Lower lobe of right lung (tissue), 2 donors: Measurements from ENCODE around the gene LIN28A. TPM values are rescaled to one million over a fixed set of nuclear protein-coding genes. Genes with fewer than 3 reads are reported as not detected.
A peak's percentile ranks its signal among the peaks of the same experiment; 100 is the strongest.

Experiments used
- ATAC-seq, 2 donors: fragments of 200-7000 bp; cut with Tn5 transposase; one replicate each; pipeline ENCODE4 v1.9.1; 2020 to 2022; ENCODE audit warnings: mild to moderate bottlenecking in 2 of 2, moderate library complexity in 2 of 2
- DNase-seq: peaks from one replicate; pipeline ENCODE4 v3.0.0-alpha.2; 2020
- H3K27ac ChIP-seq: fragments of 200-600 bp; one replicate; pipeline ENCODE4 v1.8.0; 2022
- H3K27me3 ChIP-seq: fragments of 200-600 bp; one replicate; pipeline ENCODE4 v1.8.0; 2022; ENCODE audit warnings: low read depth
- H3K36me3 ChIP-seq: fragments of 200-600 bp; one replicate; pipeline ENCODE4 v1.8.0; 2022; ENCODE audit warnings: mild to moderate bottlenecking
- H3K4me1 ChIP-seq: fragments of 200-600 bp; one replicate; pipeline ENCODE4 v1.8.0; 2022
- H3K4me3 ChIP-seq: fragments of 200-600 bp; one replicate; pipeline ENCODE4 v1.8.0; 2022; ENCODE audit warnings: mild to moderate bottlenecking
- H3K9me3 ChIP-seq: fragments of 200-600 bp; one replicate; pipeline ENCODE4 v1.8.0; 2022
- intact Hi-C: fragments of 100-400 bp; cut with DNase I; formaldehyde crosslinking; loops from one replicate; pipeline ENCODE4 v1.11.0; 2022
- total RNA-seq: library from RNA; stranded (reverse); fragmentation: NEBNext Ultra II Directional; extraction: Animal tissue kit (Norgen Biotek cat#: 25700); gene quantifications from one replicate; pipeline ENCODE4 v1.2.1, GENCODE V29; 2021
- TF ChIP-seq, protein P1 (sequence below): fragments of 200-600 bp; IDR thresholded peaks from one replicate; pipeline ENCODE4 v1.8.0; 2022; ENCODE audit warnings: antibody characterized with exemption, mild to moderate bottlenecking
- donor health status: DM: no; HTN: yes; CAD: no; lungs with severe emphysema.

LIN28A gene
- total RNA-seq, 1 donor from 2014 or later: not detected

DNA sequence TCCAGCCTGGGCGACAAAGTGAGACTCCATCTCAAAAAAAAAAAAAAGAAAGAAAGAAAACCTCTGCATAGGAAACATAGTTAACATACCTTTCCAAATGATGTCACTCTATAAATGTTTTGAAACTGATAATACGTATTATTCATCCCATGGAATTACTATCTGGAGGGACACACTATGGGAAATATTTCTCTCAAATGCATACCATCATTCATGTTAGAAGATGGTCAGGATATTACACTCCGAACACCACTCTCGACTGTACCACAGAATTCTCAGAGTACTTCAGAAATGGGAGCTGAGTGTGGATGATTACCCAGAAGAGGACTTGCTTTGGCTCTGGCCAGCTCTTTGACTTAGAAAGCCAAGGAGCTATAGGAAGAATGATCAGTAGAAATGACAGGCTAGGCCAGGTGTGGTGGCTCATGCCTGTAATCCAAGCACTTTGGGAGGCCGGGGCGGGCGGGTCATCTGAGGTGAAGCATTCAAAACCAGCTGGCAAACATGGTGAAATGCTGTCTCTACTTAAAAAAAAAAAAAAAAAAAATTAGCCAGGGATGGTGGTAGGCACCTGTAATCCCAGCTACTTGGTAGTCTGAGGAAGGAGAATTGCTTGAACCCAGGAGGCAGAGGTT is 5.2 kb upstream of the LIN28A start:
- Histone ChIP-seq H3K27ac (no peak overlapping the region), H3K27me3 (peaks cover 15% of the 10 kb centered on the region), H3K36me3 (no peaks in the 10 kb centered on the region), H3K4me1 (no peaks in the 10 kb centered on the region), H3K4me3 (no peak overlapping the region), H3K9me3 (no peaks in the 10 kb centered on the region)
- ATAC-seq (no peak), DNase-seq (no peak)
- TF ChIP-seq, protein P1, sequence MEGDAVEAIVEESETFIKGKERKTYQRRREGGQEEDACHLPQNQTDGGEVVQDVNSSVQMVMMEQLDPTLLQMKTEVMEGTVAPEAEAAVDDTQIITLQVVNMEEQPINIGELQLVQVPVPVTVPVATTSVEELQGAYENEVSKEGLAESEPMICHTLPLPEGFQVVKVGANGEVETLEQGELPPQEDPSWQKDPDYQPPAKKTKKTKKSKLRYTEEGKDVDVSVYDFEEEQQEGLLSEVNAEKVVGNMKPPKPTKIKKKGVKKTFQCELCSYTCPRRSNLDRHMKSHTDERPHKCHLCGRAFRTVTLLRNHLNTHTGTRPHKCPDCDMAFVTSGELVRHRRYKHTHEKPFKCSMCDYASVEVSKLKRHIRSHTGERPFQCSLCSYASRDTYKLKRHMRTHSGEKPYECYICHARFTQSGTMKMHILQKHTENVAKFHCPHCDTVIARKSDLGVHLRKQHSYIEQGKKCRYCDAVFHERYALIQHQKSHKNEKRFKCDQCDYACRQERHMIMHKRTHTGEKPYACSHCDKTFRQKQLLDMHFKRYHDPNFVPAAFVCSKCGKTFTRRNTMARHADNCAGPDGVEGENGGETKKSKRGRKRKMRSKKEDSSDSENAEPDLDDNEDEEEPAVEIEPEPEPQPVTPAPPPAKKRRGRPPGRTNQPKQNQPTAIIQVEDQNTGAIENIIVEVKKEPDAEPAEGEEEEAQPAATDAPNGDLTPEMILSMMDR: no peak
- intact Hi-C loops: no loop called here

DNA sequence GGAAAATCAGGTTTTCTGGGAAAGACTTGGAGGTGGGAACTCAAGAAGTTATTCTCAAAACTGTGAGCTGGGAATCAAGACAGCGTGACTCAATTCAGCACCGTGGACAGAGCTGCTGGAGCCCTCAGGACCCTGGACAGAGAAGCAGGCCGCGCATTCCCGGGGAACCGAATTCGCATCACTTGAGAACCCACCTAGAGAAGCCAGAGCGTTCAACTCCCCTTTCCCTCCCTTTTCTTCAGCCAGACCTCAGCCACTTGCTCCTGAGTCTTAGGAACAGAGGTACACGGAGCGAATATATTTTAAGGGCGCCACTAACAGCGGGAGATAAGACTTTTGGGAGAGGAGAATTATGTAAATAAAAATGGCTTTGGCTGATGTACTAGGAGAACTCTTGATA is 2.0 kb upstream of the LIN28A start:
- Histone ChIP-seq H3K4me1 (no peaks in the 10 kb centered on the region), H3K9me3 (no peaks in the 10 kb centered on the region), H3K4me3 (no peak overlapping the region), H3K27me3 (peaks cover 41% of the 10 kb centered on the region), H3K36me3 (no peaks in the 10 kb centered on the region), H3K27ac (no peak overlapping the region)
- intact Hi-C loops: no loop called here
- DNase-seq (peak; percentile 72), ATAC-seq (peak; percentile 88 to 91)
- TF ChIP-seq, protein P1: no peak

DNA sequence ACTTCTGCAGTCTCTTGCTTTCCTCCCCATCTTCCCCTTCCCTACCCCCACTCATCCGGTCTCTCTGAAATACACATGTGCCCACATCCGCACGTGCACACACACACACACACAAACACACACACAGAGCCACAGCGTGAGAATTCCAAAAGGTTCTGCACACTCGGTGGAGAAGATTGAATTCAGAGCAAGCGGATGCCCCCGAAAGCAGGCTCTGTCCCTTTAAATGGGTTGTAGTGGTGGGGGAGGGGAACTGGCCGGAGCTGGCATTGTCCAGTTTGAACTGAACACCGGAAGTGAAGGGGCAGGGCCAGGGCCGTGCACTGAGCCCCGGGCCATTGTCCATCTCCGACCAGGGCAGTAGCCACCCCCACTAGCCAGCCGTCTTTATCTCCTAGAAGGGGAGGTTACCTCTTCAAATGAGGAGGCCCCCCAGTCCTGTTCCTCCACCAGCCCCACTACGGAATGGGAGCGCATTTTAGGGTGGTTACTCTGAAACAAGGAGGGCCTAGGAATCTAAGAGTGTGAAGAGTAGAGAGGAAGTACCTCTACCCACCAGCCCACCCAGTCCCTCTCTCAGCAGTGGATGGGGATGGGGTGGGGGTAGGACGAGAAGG is 1.3 kb upstream of the LIN28A start:
- intact Hi-C loops: no loop called here
- DNase-seq (no peak), ATAC-seq (no peak)
- H3K4me1 ChIP-seq: no peaks in the 10 kb centered on the region
- TF ChIP-seq, protein P1: no peak
- H3K9me3 ChIP-seq: no peaks in the 10 kb centered on the region
- H3K27ac ChIP-seq: no peak overlapping the region
- no peak overlapping the region for H3K4me3 ChIP-seq
- no peaks in the 10 kb centered on the region for H3K36me3 ChIP-seq
- H3K27me3 ChIP-seq: peaks cover 48% of the 10 kb centered on the region

DNA sequence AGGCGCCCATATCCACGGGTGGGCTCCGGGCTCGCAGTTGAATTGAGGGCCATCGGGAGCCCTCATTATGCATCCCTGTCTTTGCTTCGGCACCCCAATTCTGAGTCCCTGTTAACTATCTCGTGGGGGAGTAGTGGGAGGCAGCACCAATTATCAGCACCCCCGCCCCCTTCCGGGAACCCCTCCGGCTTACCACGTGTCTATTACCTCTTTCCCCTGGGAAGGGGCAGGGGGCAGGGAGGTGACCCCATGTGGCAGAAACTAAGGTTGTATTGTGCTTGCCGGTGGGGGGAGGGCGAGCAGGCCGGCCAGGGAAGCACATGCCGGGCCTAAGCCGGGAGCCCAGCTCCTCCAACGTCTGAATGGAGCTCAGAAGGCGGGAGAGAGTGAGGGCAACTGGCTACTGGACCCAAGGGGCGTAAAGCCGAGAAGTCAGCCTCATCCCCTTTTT is 1.0 kb downstream of the LIN28A start:
- Histone ChIP-seq H3K27ac (no peak overlapping the region), H3K27me3 (peaks cover 68% of the 10 kb centered on the region), H3K9me3 (no peaks in the 10 kb centered on the region), H3K4me3 (no peak overlapping the region), H3K36me3 (no peaks in the 10 kb centered on the region), H3K4me1 (no peaks in the 10 kb centered on the region)
- intact Hi-C loops: no loop called here
- ATAC-seq (no peak), DNase-seq (no peak)
- TF ChIP-seq, protein P1: no peak

DNA sequence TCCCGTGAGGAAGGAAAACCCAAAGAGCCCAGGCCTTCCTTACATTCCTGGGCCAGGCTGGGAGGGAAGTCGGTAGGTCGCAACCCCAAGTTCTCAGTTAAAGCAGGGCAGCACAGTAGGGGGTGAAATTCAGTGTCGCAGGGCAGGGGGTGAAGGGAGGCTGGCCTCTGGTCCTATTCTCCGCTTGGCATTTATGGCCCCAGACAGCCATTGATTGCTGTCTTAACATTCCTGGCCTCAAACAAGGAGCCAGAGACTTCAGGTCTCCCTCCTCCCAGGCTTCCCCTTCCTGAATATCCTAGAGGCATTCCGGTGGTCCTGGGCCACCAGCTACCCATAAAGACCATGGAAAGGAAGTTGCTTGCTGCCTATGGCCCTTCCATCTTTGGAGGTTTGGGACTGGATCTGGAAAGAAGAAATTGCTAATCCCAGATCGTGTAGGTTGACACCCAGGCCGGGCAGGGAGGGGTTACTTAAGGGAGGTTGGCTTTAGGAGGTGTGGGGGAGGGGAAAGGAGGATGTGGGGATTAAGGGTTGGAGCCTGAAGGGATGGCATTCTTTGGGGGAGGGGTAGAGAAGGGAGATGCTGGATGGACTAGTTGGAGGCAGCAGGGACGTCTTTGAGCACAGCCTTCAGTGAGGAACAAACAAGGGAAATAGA is 1.7 kb downstream of the LIN28A start:
- DNase-seq (no peak), ATAC-seq (no peak)
- Histone ChIP-seq H3K27ac (no peak overlapping the region), H3K9me3 (no peaks in the 10 kb centered on the region), H3K36me3 (no peaks in the 10 kb centered on the region), H3K4me3 (no peak overlapping the region), H3K4me1 (no peaks in the 10 kb centered on the region), H3K27me3 (peaks cover 68% of the 10 kb centered on the region)
- intact Hi-C loops: no loop called here
- TF ChIP-seq, protein P1: no peak
